Suprapubic skin (tissue), 4 donors: Measurements from ENCODE around the gene HOXA1. TPM values are rescaled to one million over a fixed set of nuclear protein-coding genes. Genes with fewer than 3 reads are reported as not detected.
A peak's percentile ranks its signal among the peaks of the same experiment; 100 is the strongest.

Experiments
- DNase-seq, 2 donors: peaks; one replicate each; pipeline ENCODE4 v3.0.0-alpha.2; 2019; ENCODE audit warnings: low spot score in 2 of 2
- H3K27ac ChIP-seq: fragments of 200-600 bp; sonication (generic); one replicate; pipeline ENCODE4 v1.5.1; 2019
- H3K27me3 ChIP-seq: fragments of 200-600 bp; sonication (generic); one replicate; pipeline ENCODE4 v1.5.1; 2019
- H3K36me3 ChIP-seq: fragments of 200-600 bp; sonication (generic); one replicate; pipeline ENCODE4 v1.5.1; 2019
- H3K4me1 ChIP-seq: fragments of 200-600 bp; sonication (generic); one replicate; pipeline ENCODE4 v1.5.1; 2019
- H3K4me3 ChIP-seq: fragments of 200-600 bp; sonication (generic); one replicate; pipeline ENCODE4 v1.5.1; 2019; ENCODE audit warnings: mild to moderate bottlenecking
- H3K9me3 ChIP-seq: fragments of 200-600 bp; sonication (generic); one replicate; pipeline ENCODE4 v1.5.1; 2019
- CTCF ChIP-seq, 2 donors: fragments of 200-600 bp in 1 of 2; fragments of 450-650 bp in 1 of 2; sonication (generic) in 1 of 2; IDR thresholded peaks; one replicate each; pipeline ENCODE4 v1.5.1; 2016 to 2019; ENCODE audit warnings: antibody characterized with exemption in 2 of 2, mild to moderate bottlenecking in 1 of 2, moderate library complexity in 1 of 2
- EP300 ChIP-seq: sonication (generic); formaldehyde crosslinking; IDR thresholded peaks from one replicate; pipeline ENCODE4 v1.6.1; 2017; ENCODE audit warnings: antibody characterized with exemption
- POLR2A ChIP-seq, 2 donors: fragments of 450-650 bp; IDR thresholded peaks; one replicate each; pipeline ENCODE4 v1.6.1; 2017; ENCODE audit warnings: antibody characterized with exemption in 2 of 2, mild to moderate bottlenecking in 2 of 2, moderate library complexity in 2 of 2
- POLR2AphosphoS5 ChIP-seq, 3 donors: sonication (generic); formaldehyde crosslinking; IDR thresholded peaks; one replicate each; pipeline ENCODE4 v1.6.1; 2017; ENCODE audit warnings: antibody characterized with exemption in 3 of 3
- WGBS: methylation state at CpG from one replicate; pipeline ENCODE4 v1.1.5; 2018; 5-methylcytosine and 5-hydroxymethylcytosine counted together
- total RNA-seq, 4 donors: library from RNA; depleted of rRNA; stranded (reverse); fragments of >200 nt; gene quantifications; one replicate each; pipeline ENCODE4 v1.1.0, GENCODE V29; 2016

The HOXA1 gene
- total RNA-seq, 4 donors from 2014 or later: 2.5 to 4.0 (median 3.1) TPM

- Histone ChIP-seq H3K27me3 (no peaks in the 10 kb centered on the region), H3K36me3 (peaks cover 11% of the 10 kb centered on the region), H3K4me1 (peaks cover 43% of the 10 kb centered on the region), H3K27ac (peak overlapping the region; percentile 52), H3K4me3 (peak overlapping the region; percentile 28), H3K9me3 (no peaks in the 10 kb centered on the region)
- DNase-seq: no peak
- 82% methylated on average over 15 of the region's 15 CpGs for WGBS
- no peak for TF ChIP-seq POLR2A (IDR thresholded peaks at IDR 0.05)
- no peak for TF ChIP-seq POLR2AphosphoS5 (IDR thresholded peaks at IDR 0.05)
- TF ChIP-seq EP300: no peak
- TF ChIP-seq CTCF (IDR thresholded peaks at IDR 0.05): no peak
Measured at GRCh38 chr7:27140126-27140857, 44.5 kb upstream of the HOXA1 start.

- H3K4me3 ChIP-seq: peak overlapping the region; percentile 28
- 67% methylated on average over 41 of the region's 53 CpGs for WGBS
- H3K27me3 ChIP-seq: no peaks in the 10 kb centered on the region
- no peaks in the 10 kb centered on the region for H3K9me3 ChIP-seq
- H3K36me3 ChIP-seq: peaks cover 4% of the 10 kb centered on the region
- peak overlapping the region; percentile 52 for H3K27ac ChIP-seq
- peak; percentile 61 to 80 for DNase-seq
- TF ChIP-seq EP300: no peak
- no peak for TF ChIP-seq POLR2AphosphoS5 (IDR thresholded peaks at IDR 0.05)
- TF ChIP-seq CTCF (IDR thresholded peaks at IDR 0.05): no peak
- no peak for TF ChIP-seq POLR2A (IDR thresholded peaks at IDR 0.05)
- peaks cover 48% of the 10 kb centered on the region for H3K4me1 ChIP-seq
Measured at GRCh38 chr7:27139334-27140125, 43.7 kb upstream of the HOXA1 start.

- TF ChIP-seq CTCF (IDR thresholded peaks at IDR 0.05) (no peak), POLR2A (IDR thresholded peaks at IDR 0.05) (no peak), EP300 (no peak), POLR2AphosphoS5 (IDR thresholded peaks at IDR 0.05) (no peak)
- peak overlapping the region; percentile 28 for H3K4me3 ChIP-seq
- peak overlapping the region; percentile 52 for H3K27ac ChIP-seq
- H3K9me3 ChIP-seq: no peaks in the 10 kb centered on the region
- peaks cover 50% of the 10 kb centered on the region for H3K4me1 ChIP-seq
- H3K36me3 ChIP-seq: no peaks in the 10 kb centered on the region
- DNase-seq: no peak
- no peaks in the 10 kb centered on the region for H3K27me3 ChIP-seq
- 78% methylated on average over 11 of the region's 11 CpGs for WGBS
Measured at GRCh38 chr7:27138985-27139333, 43.2 kb upstream of the HOXA1 start.

- Histone ChIP-seq H3K36me3 (no peaks in the 10 kb centered on the region), H3K4me1 (peaks cover 49% of the 10 kb centered on the region), H3K9me3 (no peaks in the 10 kb centered on the region), H3K4me3 (no peak overlapping the region), H3K27ac (peak overlapping the region; percentile 52), H3K27me3 (no peaks in the 10 kb centered on the region)
- 95% methylated on average over 1 of the region's 1 CpG for WGBS
- DNase-seq: no peak
- no peak for TF ChIP-seq CTCF (IDR thresholded peaks at IDR 0.05)
- TF ChIP-seq POLR2A (IDR thresholded peaks at IDR 0.05): no peak
- no peak for TF ChIP-seq POLR2AphosphoS5 (IDR thresholded peaks at IDR 0.05)
- no peak for TF ChIP-seq EP300
Measured at GRCh38 chr7:27138472-27138871, 42.7 kb upstream of the HOXA1 start.

GRCh38 chr7:27137640-27138315, 42.0 kb upstream of the HOXA1 start:
- peaks cover 49% of the 10 kb centered on the region for H3K4me1 ChIP-seq
- TF ChIP-seq POLR2AphosphoS5 (IDR thresholded peaks at IDR 0.05) (no peak), CTCF (IDR thresholded peaks at IDR 0.05) (no peak), POLR2A (IDR thresholded peaks at IDR 0.05) (no peak), EP300 (no peak)
- DNase-seq: no peak
- WGBS: 74% methylated on average over 2 of the region's 2 CpGs
- H3K36me3 ChIP-seq: no peaks in the 10 kb centered on the region
- H3K4me3 ChIP-seq: no peak overlapping the region
- no peaks in the 10 kb centered on the region for H3K9me3 ChIP-seq
- peak overlapping the region; percentile 52 for H3K27ac ChIP-seq
- no peaks in the 10 kb centered on the region for H3K27me3 ChIP-seq
